Stimulated activated CD4-positive, alpha-beta T cell treated with anti-CD3 and anti-CD28 coated beads, Interleukin-4, amount 100 ng/mL, for 4 hours (primary cell): ENCODE measurements around the gene TTLL10.

Experiments used
- DNase-seq, 2 experiments: peaks; one replicate each; pipeline ENCODE4 v3.0.0-alpha.2; 2020

TTLL10 gene

GRCh38 chr1:1238702-1239178 lies 65.1 kb downstream of the TTLL10 start:
- no peak for DNase-seq

- DNase-seq: no peak
Measured at GRCh38 chr1:1239227-1239613, 65.5 kb downstream of the TTLL10 start.

- DNase-seq: no peak
Measured at GRCh38 chr1:1239614-1240347, 66.1 kb downstream of the TTLL10 start.

DNA sequence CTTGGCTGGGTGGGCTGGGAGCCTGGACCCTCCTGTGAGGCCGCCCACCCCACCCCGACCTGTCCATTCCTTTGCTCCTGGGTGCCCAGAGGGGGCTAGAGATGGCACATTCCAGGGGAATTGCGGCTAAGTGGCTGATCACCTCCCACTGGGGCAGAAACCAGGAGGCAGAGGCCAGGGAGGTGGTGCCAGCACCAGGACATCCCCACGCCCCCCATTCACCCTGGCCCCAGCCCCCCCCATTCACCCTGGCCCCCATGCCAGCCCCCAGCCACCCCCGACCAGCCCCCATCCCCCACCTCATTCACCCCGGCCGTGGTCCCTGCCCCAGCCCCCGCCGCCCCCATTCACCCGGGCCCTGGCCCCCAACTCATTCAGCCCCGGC lies 66.7 kb downstream of the TTLL10 start:
- no peak for DNase-seq

- no peak for DNase-seq
Measured at GRCh38 chr1:1240822-1241587, 67.3 kb downstream of the TTLL10 start.

GRCh38 chr1:1241588-1242219 lies 68.0 kb downstream of the TTLL10 start:
- no peak for DNase-seq

- DNase-seq: no peak
Measured at GRCh38 chr1:1242461-1243265, 69.0 kb downstream of the TTLL10 start.

GRCh38 chr1:1243266-1243660 lies 69.6 kb downstream of the TTLL10 start:
- DNase-seq: no peak

DNA sequence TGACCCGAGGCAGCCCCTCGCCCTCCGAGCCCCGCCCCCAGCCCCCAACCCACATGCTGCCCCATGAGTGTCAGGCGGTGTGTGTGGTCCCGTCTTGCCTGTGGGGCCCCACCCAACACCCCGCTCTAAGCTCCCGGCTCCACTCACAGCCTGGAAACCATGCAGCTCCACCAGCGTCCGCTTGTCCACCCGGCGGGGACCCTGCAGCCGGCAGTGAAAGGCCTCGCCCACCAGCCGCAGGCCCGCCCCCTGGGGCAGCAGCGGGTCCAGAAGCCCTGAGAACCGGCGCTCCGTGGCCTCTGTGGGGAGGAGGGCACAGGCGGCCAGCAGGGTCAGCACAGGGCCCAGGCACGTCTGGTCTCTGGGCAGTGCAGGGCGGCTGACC lies 70.1 kb downstream of the TTLL10 start:
- DNase-seq: no peak

DNA sequence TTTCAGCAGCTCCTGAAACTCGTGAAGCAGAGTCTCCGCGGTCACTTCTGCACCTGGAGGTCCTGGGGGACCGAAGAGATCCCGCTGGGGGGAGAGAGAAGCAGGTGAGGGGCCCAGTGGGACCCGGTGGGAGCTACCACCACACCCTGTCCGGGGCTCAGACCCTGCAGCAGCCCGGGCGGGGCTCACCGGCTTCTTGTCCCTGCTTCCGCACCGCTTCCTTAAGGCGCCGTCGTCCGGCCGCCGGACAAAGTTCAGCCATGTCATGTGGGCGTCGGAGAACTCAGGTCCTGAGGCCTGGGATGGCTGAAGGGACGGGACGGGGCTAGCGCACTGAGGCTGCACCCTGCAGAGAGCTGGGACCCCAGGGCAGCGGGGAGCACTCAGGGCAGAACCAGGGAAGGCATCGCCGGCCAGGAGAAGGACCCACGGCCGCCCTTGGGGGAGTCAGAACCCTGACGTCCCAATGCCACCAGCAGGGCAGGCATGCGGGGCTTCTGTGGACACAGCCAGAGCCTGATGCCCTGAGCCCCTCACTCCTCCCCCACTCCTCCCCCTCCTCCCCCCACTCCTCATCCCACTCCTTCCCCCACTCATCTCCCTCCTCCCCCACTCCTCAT lies 70.6 kb downstream of the TTLL10 start:
- no peak for DNase-seq

DNA sequence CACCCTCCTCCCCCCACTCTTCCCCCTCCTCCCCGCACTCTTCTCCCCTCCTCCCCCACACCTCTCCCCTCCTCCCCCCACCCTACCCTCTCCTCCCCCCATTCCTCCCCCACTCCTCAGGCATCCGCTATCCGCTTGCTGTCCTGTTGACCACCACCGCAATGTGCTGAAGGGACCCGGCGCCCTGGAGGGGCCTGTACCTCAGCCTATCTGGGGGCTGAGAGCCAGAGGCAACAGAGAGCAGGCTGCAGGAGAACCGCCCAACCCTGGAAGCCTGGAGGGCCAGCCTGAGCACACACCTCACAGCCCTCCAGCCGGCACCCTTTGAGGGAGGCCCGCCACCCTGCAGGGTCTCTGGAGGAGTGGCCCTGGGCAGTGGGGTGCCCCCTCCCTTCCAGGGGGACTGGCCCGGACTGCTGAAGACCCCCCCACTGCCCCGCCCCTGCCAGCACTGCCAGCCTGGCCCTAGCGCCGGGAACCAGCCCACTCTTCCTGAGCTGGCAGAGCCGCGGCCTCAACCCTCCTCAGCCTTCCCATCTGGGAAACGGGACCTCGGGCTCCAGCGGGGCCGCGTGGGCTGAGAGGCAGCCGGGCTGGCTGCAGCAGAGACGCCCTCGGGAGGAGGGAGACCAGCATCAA lies 71.6 kb downstream of the TTLL10 start:
- no peak for DNase-seq

- no peak for DNase-seq
Measured at GRCh38 chr1:1245817-1246576, 72.3 kb downstream of the TTLL10 start.

DNA sequence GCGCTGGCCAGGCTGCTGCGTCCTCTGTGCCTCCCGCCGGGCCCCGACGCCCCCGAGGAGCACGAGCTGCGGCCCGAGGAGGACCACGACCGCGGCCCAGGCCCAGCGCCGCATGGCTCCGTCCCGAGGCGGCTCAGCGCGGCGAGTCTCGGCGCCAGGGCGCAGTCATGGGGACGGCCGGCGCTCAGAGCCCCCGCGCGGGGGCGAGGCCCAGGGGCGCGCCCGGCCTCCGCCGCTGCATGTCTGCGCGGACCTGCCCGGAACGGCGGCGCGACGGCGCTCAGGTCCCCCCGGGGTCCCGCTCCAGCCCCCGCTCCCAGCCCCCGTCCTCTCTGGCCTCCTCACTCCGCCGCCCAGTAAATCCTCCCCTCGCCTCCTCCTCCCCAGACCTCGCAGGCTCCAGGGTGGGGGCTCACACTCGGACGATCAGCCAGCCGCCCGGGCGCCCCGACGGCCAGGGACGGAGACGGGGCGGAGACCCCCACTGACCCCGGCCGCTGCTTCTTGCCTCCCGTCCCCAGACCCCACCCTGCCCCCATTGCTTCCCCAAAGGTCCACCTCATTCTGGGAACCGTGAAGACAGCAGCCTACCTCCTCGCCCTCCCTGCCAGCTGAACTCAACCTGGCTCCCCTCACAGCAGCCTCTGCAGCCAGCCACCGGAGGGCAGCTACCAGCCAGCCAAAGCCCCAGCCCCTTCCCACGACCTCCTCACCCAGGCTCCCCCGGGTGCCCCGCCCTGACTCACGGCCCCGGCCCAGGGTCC lies 73.1 kb downstream of the TTLL10 start, which contains the start of gene C1QTNF12:
Gene C1QTNF12, minus strand, starts transcription at position 146 of the 764 bp plus-strand sequence. Its CDS starts 32 bp downstream, at position 114.
- DNase-seq: no peak

DNA sequence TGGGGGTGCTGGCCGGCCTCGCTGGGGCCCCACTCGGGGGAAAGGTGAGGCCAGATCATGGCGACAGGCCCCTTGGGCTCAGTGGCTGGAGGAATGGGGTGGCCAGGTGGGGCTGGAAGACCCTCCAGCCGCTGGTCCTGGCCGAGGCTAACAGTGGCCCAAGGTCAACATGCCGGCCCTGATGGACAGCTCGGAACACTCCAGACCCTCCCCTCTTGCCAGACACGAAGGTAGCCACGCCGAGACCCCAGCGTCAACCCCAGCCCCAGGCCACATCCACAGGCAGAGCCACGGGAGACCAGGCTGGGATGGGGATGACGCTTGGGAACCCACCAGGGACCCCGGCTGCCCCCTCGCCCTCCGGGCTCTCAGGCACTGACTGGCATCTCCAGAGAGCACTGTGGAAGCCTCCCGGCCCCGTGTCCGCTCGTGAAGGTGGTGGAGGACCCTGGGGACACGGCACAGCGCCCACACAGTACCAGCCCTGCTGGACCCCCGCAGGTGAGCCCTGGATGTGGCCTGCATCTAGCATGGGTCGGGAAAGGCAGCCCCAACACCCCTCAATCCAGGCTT lies 73.7 kb downstream of the TTLL10 start:
- no peak for DNase-seq
